ENCODE data around the gene SLMAP. TPM values are rescaled to one million over a fixed set of nuclear protein-coding genes. Genes with fewer than 3 reads are reported as not detected.
"Not testable (repeated sequence)": the region's sequence is repeated elsewhere in the genome, so short reads cannot be mapped to it uniquely, and the experiment has no call there.

SLMAP gene
- polyA plus RNA-seq, 3 donors, result 47.6 to 54.4 (median 50.1) TPM

GRCh38 chr3:57792198-57792597, 36.1 kb downstream of the SLMAP start:
- no peak for DNase-seq (ENCODE audit: low read depth in 3 of 3, low spot score in 2 of 3)

GRCh38 chr3:57793737-57794187, 37.7 kb downstream of the SLMAP start:
- no peak for DNase-seq (ENCODE audit: low read depth in 3 of 3, low spot score in 2 of 3)

- no peak for DNase-seq (ENCODE audit: low read depth in 3 of 3, low spot score in 2 of 3)
These were observed 38.4 kb downstream of the SLMAP start for GRCh38 chr3:57794501-57794900.

- DNase-seq (ENCODE audit: low read depth in 3 of 3, low spot score in 2 of 3), result no peak
These were observed 38.8 kb downstream of the SLMAP start for GRCh38 chr3:57794951-57795350.

- no peak for DNase-seq (ENCODE audit: low read depth in 3 of 3, low spot score in 2 of 3)
These were observed 40.2 kb downstream of the SLMAP start for GRCh38 chr3:57796261-57796660.

- DNase-seq (ENCODE audit: low read depth in 3 of 3, low spot score in 2 of 3), result no peak
These were observed 41.8 kb downstream of the SLMAP start for GRCh38 chr3:57797701-57798487.

- no peak for DNase-seq (ENCODE audit: low read depth in 3 of 3, low spot score in 2 of 3)
These were observed 47.6 kb downstream of the SLMAP start for GRCh38 chr3:57803647-57804081.

GRCh38 chr3:57805266-57805665, 49.2 kb downstream of the SLMAP start:
- DNase-seq (ENCODE audit: low read depth in 3 of 3, low spot score in 2 of 3), result no peak

- DNase-seq (ENCODE audit: low read depth in 3 of 3, low spot score in 2 of 3), result no peak
These were observed 49.6 kb downstream of the SLMAP start for GRCh38 chr3:57805674-57806073.

- DNase-seq (ENCODE audit: low read depth in 3 of 3, low spot score in 2 of 3), result not testable (repeated sequence)
These were observed 50.1 kb downstream of the SLMAP start for GRCh38 chr3:57806195-57806594.

- DNase-seq (ENCODE audit: low read depth in 3 of 3, low spot score in 2 of 3), result no peak
These were observed 53.0 kb downstream of the SLMAP start for GRCh38 chr3:57808961-57809608.

GRCh38 chr3:57809609-57809968, 53.5 kb downstream of the SLMAP start:
- no peak for DNase-seq (ENCODE audit: low read depth in 3 of 3, low spot score in 2 of 3)

GRCh38 chr3:57810048-57810447, 53.9 kb downstream of the SLMAP start:
- no peak for DNase-seq (ENCODE audit: low read depth in 3 of 3, low spot score in 2 of 3)

GRCh38 chr3:57810471-57811137, 54.5 kb downstream of the SLMAP start:
- no peak for DNase-seq (ENCODE audit: low read depth in 3 of 3, low spot score in 2 of 3)

GRCh38 chr3:57815036-57815435, 58.9 kb downstream of the SLMAP start:
- DNase-seq (ENCODE audit: low read depth in 3 of 3, low spot score in 2 of 3), result no peak

- no peak for DNase-seq (ENCODE audit: low read depth in 3 of 3, low spot score in 2 of 3)
These were observed 60.5 kb downstream of the SLMAP start for GRCh38 chr3:57816471-57817095.

GRCh38 chr3:57818772-57819171, 62.7 kb downstream of the SLMAP start:
- DNase-seq (ENCODE audit: low read depth in 3 of 3, low spot score in 2 of 3), result no peak

- DNase-seq (ENCODE audit: low read depth in 3 of 3, low spot score in 2 of 3), result no peak
These were observed 64.4 kb downstream of the SLMAP start for GRCh38 chr3:57820479-57820878.

GRCh38 chr3:57821765-57822164, 65.7 kb downstream of the SLMAP start:
- no peak for DNase-seq (ENCODE audit: low read depth in 3 of 3, low spot score in 2 of 3)

- no peak for DNase-seq (ENCODE audit: low read depth in 3 of 3, low spot score in 2 of 3)
These were observed 66.6 kb downstream of the SLMAP start for GRCh38 chr3:57822686-57823085.

GRCh38 chr3:57825116-57825515, 69.0 kb downstream of the SLMAP start:
- DNase-seq (ENCODE audit: low read depth in 3 of 3, low spot score in 2 of 3), result no peak

All from right renal cortex interstitium (tissue), 3 donors.